Right hindlimb (tissue), 1 donor: ENCODE measurements around the gene CFC1B.
"Not testable (repeated sequence)": the region's sequence is repeated elsewhere in the genome, so short reads cannot be mapped to it uniquely, and the experiment has no call there.

Source experiments
- DNase-seq: peaks from one replicate; pipeline ENCODE4 v3.0.0-alpha.2; 2018

CFC1B gene

DNA sequence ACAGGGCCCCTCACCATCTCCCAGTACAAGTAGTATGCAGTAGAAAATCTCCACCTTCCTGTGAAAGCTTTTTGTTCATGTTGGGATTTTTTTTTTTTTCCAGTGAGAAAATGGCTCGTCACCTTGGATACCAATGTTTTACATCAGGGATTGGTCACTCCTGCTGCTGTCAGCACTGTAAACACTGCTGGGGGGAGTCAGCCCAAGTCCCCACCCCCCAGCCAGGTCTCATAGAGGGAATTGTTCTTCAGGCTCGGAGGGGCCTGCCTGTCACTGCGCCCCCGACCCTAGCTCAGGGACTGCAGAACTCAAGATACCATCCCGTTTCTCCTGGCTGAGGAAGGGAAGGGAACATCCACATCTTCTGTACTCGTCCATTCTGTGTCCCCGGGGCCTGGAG, at the start of gene CFC1B:
Gene CFC1B (plus strand): TSS at position 231 of the 400 bp plus-strand sequence. CDS start 263 bp downstream, outside the sequence.
- not testable (repeated sequence) for DNase-seq

DNA sequence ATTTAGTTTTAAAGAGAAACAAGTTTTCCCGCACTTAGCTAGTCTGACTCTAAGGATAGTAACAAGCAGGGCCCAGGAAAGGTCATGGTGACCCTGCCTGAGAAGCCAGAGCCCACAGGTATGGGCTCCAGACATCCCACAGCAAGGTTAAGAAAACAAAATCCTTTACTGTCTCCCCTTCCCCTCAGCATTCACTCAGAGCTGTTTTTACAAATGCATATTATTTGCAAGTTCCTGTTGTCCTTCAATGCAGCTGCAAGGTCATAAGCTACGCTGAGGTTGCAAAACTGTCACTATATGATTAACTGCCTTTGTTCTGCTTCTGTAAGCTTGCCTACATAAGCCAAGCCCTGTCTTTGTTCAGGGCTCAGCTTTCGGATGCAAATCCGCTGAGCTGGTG, 29.9 kb upstream of the CFC1B start:
- not testable (repeated sequence) for DNase-seq

DNA sequence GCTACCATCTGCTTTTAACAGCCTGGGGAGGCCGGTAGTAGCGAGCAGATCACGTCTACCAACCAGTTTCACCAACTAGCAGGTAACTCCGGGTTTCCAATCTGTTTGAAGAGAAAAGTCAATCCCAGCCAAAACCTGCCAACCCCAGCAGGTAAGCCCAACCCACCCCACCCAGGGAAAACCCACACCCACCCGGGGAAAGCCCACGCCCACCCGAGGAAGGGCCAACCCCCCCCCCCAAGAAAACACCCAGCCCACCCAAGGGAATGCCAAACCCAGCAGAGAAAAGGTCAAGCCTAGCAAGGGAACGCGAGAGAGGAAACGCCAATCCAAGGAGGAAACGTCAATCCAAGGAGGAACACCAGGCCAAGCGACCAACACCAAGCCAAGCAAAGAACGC, 11.8 kb upstream of the CFC1B start, which contains the start of gene POTEI:
Gene POTEI (minus strand): TSS at position 101 of the 400 bp plus-strand sequence. CDS start 93 bp downstream, at position 8.
- DNase-seq = not testable (repeated sequence)

DNA sequence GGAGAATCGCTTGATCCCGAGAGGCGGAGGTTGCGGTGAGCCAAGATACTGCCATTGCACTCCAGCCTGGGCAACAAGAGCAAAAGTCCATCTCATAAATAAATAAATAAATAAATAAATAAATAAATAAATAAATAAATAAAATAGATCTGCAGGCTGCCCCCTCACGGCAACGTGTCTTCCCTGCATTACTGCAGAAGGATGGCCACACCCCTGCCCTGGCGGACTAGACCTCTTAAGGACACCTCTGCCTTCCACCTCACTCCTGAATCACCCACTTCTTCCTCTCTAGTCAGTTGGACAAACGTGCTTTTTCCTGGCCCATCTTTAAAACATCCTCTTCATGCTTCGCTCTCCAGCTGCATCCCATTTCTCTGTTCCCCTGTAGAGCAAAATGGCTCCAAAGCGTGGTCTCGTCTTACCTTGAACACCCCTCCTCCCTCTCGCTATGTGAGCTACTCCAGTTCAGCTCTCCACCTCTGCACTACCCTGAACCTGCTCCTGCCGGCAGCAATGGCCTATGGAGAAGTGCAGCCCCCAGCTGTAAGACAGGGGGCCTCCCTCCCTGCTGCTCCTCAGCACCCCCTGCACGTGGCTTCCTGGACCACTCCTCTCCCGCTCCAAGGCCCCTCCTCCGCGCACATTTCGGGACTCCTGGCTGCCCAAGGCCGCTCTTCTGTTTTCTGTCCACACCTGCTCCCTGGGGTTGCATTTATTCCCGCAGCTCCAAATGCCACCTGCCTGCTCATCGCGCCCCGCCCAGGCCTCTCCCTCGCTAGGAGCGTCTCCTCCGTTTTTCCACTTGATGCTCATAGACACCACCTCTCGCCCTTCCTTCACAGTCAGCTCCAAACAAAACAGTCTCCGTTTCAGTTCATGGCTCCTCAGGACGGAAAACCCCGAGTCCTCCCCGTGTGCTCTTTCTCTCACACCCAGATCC, 9.9 kb upstream of the CFC1B start:
- DNase-seq = not testable (repeated sequence)

DNA sequence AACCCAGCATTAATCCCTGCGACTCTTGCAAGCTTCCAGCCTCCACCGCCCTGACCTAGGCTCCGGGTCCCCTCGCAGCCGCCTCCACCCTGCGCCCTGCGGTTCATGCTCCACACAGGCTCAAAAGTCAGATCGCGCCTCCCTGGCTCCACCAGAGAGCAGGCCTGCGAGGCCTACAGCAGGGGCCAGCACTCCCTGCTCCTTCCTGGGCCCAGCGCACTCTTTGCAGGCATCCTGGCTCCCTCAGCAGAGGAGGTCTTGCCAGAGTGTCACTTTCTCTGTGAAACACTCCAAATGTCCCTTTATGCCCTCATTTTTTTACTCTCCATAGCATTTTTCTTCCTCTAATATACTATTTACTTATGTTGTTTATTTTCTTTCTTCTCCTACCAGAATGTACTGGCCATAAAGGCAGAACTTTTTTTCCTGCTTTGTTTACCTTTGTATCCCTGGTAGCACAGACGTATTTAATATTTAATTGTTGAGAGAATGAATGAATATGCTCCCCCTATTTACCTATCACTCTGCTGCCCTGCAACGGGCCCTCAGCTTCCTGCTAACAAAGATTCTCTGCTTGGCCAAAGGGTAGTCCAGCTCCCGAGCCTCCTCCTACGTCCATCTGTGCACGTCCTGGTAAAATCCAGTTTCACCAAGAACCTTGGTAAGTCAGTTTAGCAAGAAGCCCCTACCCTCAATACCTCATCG, 9.1 kb upstream of the CFC1B start:
- DNase-seq = not testable (repeated sequence)

DNA sequence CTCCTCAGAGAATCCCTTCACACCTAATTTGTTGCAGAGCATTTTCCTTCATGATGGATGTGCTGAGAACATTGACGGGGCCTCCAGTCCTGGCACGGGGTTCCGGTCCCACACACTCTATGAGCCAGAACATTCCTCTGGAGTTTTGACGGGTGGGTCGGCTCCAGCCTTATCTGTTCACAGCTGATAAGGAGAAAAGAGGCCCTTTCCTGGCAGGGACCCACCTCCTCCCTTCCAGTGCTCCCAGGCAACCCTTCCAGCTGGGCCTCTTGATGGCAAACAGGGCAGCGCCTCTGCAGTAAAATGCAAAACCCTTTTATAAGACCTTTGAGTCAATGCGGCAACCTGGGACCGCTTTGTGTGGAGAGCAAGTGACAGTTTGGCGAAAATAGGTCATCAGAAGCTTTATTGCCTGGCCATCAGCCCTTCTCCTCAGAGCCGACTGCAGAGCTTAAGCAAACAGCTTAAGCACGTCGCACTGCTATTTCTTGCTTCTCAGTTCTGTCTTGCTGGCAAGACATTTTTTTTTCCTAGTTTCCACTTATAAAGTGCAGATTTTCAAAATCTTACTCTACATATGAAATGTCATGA, 2.4 kb upstream of the CFC1B start:
- not testable (repeated sequence) for DNase-seq

DNA sequence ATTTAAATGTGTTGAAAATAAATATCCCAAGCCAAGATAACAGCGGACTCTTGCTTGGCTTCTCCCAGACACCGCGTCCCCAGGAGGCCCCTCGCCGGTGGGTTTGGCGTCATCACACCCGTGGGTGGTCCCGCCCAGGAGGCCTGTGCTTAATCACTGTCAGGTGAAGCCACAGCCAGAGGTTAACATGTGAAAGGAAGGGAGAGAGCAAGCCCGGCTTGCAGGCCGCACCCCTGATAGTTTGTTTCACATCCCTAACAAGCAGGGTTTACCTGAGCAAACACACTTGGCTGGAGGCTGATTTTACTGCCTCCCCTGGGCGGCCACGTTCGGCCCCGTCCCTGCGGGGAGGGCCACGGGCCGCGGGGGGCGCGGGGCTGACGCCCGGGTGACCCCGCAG, 1.4 kb downstream of the CFC1B start:
- DNase-seq = not testable (repeated sequence)

DNA sequence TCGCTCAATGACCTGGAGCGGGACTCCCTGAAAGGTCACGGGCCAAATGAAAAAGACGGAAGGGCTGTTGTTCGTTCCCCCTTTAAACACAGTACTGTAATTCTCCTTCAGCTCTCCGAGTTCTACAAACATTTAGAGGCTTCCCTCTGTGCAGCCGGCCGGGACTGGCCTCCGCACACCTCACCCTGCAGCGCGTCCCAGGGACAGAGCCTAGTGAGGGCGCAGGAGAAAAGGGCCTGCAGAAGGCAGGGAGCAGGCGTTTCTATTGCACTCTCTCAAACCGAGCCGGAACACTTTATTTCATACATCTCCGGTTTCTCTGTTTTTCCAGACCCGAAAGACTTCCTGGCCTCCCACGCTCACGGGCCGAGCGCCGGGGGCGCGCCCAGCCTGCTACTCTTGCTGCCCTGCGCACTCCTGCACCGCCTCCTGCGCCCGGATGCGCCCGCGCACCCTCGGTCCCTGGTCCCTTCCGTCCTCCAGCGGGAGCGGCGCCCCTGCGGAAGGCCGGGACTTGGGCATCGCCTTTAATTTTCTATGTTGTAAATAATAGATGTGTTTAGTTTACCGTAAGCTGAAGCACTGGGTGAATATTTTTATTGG, 6.4 kb downstream of the CFC1B start:
- DNase-seq = not testable (repeated sequence)

DNA sequence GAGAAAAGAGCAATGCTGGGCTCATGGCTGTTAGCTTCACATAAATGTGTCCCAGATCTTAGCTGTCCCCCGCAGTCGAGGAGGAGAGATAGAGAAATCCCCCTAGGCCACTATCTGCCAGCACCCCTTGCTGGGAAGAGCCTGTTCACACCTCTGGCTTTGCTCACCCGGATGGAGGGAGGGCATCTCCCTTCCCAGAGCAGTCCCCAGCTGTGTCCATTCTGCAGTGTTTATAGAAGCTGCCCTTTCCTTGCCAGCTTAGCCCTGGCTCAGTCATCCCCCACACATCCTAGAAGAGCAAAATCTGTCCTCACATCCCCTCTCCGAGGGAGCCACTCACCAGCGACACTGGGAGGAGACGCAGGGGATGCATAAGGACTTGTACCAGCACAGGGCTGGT, 8.5 kb downstream of the CFC1B start:
- not testable (repeated sequence) for DNase-seq

DNA sequence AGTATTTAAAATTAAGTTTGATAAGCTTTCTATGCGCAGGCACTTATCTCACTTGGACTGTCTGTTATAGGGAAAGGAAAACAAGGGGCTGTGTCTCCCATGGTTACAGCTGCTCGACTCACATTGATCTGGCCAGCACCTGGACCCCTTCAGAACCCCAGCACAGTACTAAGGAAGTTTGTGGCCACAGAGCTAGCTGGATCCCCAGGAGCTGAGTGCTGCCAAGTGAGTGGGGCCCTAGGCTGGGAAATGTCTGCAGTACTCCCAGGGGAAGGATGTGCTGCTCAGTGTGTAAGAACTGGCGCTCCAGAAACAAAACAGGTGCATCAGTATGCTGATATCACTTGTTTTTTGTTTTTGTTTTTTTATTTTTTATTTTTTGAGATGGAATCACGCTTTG, 9.2 kb downstream of the CFC1B start:
- not testable (repeated sequence) for DNase-seq

DNA sequence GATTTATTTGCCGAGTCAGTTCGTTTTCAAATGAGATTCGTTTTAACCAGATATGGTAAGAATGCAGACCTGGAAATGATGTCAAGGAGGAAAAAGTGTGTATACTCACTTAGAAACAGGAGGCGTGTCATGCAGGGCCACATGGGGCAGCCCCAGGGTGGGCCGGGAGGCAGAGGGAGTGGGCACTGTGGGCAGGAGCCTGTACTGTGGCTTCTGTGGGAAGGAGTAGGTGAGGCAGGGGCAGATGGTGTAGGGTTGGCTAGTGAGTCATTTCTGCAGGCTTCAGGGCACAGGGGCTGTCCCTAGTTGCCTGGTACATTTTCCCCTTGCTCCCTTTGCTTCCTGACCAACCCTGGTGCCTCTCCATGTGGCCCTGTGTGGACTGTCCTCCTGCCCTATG, 10.2 kb downstream of the CFC1B start:
- not testable (repeated sequence) for DNase-seq

DNA sequence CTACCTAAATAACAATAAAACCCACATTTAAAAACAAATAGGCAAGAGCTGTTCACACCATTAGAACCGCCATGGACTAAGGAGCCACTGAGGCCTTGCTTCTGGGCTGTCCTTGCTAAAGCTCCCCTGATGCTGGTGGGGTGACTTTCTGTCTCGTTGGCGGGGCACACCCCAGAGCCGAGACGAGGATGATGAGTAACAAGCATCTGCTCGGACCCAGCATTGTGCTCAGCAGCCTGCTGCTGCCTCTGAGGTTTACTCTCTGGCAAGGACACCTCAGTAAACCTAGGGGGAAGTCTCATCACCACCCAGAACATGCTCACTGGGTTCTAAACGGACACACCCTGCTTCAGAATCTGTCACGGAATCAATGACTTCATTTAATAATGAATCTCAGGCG, 10.7 kb downstream of the CFC1B start:
- not testable (repeated sequence) for DNase-seq

DNA sequence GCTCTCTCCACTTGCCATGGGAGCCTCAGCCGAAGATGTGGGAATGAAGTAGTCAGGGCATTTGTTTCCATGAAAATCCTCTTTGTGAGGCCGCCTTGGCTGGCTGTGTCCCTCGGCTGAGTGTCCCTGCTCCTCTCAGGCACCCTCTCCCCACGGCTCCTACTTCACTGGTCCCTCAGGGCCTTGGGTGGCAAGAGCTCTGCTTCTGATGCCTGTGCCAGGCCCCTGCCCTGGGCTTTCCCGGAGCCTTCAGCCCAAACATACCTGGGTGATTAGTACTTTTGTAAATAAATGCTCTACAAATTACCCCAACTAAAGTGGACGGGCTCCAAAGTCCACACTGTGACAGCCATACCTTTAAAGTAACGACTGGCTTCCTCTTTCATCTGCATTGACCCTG, 15.6 kb downstream of the CFC1B start:
- not testable (repeated sequence) for DNase-seq

DNA sequence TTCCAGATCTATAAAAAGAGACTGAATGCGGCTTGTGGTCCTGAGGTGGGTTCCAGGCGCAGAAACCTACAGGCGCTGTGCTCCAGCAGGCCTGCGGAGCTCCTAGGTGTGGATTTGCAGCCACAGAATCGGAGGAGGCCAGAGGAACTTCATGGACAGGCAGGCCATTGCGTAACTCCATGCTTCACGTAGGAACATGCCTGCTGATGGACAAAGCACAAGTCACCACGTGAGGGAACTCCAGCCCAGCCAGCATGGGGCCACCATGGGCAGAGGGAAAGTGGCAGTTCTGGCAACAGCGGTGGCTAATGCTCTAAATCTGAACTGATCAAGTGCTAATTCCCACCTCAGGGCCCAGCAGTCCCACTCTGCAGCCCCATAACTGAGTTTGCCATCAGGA, 17.2 kb downstream of the CFC1B start:
- not testable (repeated sequence) for DNase-seq

DNA sequence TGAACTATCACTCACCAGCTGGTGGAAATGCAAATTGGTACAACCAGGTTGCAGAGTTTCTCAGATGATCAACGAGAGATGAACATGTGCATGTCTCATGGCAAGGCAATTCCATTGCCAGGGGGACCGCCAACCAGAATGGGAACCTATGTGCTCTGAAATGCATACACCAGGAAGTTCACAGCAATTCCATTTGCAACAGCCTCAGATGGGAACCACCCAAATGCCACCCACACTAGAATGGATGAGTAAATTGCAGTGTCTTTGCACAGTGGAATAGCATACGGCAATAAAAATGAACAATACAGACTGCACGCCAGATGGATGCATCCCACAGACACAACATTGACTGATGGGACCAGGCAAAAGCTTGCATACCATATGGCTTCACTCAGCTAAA, 21.8 kb downstream of the CFC1B start:
- not testable (repeated sequence) for DNase-seq

DNA sequence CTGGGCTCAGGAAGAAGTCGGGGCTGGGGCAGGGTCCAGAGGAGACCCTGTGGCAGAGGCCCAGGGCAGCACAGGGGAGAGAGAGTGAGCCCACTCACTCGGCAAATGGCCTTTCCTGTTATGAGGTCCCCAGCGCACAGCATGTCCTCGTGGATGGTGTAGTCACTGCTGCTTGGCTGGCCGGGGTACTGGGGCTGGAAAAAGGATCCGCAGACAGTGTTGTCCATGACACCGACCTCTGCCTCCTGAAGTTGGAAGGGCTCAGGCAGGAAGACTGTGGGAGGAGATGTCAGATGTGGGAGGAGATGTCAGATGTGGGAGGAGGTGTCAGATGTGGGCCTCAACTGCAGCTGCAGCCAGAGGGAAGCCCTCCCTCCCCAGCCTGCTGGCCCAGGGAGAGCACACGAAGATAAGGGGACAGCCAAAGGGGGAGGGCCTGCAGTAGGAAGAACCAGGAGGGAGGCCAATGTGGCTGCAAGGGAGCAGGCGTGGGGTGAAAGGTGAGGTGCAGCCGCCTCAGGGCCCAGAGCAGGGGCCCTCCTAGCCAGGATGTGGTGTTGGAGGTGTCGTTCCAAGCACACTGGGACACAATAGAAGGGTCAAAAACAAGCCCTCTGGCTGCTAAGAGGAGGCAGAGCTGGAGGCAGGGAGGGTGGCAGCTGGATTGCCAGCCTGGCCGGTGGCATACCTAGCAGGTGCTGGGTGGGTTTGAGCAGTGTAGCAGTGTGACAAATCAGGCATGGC, 22.9 kb downstream of the CFC1B start:
- not testable (repeated sequence) for DNase-seq

DNA sequence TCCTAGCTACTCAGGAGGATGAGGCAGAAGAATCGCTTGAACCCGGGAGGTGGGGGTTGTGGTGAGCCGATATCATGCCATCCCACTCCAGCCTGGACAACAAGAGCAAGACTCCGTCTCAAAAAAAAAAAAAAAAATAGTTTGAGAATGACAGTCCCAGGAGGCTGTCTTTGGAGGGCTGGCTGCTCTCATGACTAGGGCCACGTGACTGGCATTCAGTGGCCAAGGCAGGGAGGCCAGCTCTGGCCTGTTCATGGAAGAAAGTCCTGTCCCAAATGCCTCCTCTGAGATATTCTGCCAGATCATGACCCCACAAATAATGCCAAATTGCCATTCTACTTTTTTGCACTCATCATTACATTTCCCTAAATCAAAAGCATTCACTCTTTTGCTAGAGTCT, 24.0 kb downstream of the CFC1B start:
- DNase-seq = not testable (repeated sequence)

DNA sequence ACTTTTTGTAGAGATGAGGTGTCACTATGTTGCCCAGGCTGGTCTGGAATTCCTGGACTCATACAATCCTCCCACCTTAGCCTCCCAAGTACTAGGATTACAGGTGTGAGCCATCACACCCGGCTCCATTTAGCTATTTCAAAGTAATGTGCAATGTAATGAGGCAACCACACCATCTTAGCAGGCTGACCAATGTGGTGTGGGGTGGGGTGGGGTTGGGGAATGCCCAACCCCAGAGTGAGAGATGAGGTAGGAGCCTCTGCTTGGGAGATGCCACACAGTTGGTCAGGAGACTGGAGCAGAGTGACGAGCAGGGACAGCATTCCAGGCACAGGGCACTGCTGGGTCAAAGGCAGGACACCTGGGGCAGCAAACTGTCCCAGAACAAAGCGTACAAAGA, 27.4 kb downstream of the CFC1B start:
- DNase-seq = not testable (repeated sequence)

DNA sequence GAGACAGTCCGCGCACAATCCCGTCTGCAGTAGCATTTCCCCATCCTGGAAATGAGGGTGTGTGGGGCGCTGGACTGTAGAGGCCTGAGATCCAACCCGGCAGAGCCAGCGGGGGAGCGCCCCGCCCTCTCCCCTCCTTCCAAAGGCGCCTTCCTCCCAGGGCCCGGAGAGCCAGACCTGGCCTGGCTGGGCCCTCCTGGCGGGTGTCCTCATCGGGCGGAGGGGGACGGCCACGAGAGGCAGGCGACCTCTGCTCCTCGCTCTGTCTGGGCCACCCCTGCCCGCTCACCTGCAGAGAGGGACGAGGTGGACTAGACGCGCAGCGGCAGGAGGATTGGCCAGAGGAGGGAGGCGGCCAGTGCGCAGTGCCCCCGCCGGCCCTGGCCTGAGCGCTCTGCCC, 28.5 kb downstream of the CFC1B start:
- DNase-seq = not testable (repeated sequence)

DNA sequence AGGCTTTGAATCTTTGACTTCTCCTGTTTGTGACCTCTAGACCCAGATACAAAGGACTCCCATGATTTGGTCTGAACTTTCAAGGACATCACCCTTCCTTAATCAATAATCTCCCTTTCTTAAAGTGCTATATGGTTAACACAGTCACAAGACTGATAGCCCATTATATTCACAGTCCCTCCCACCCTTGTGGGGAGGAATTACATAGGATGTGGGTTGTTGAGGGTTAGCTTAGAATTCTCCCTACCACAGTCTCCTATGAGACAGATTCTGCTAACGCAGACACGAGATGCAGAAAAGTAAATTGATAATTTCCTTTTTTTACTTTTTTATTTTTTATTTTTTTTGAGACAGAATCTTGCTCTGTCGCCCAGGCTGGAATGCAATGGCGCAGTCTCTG, 33.2 kb downstream of the CFC1B start:
- DNase-seq = not testable (repeated sequence)

DNA sequence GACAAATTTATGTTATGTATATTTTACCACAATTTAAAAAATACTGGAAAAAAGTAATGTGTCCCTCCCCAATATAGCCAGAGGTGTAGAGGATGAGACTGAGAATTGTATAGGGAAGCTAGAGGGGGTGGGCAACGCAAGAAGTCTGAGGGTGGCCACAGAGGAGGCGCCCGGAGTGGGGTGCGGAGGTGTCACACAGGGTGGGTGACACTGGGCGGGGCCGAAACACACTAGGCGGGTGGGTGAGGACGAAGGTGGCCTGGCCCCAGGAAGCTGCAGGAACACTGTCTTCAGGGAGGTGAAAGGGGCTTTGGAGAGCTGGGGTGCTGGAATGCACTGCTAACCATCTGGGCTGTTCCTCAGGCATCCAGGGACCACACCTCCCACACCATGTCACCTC, 35.4 kb downstream of the CFC1B start:
- not testable (repeated sequence) for DNase-seq

DNA sequence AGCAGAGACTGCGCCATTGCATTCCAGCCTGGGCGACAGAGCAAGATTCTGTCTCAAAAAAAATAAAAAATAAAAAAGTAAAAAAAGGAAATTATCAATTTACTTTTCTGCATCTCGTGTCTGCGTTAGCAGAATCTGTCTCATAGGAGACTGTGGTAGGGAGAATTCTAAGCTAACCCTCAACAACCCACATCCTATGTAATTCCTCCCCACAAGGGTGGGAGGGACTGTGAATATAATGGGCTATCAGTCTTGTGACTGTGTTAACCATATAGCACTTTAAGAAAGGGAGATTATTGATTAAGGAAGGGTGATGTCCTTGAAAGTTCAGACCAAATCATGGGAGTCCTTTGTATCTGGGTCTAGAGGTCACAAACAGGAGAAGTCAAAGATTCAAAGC, 45.1 kb downstream of the CFC1B start:
- DNase-seq = not testable (repeated sequence)
